Caco-2 (cell line): Measurements from ENCODE around the gene SINHCAF. TPM values are rescaled to one million over a fixed set of nuclear protein-coding genes. Genes with fewer than 3 reads are reported as not detected.

ENCODE experiments used
- BruUV-seq: library from RNA; stranded (reverse); fragments of 400-500 nt; replicated peaks from 2 replicates; lab custom pipeline; 2021; lab: Mats Ljungman, UMichigan
- CTCF ChIA-PET: fragments of 300-600 bp; sonication (Branson Sonifier 250); formaldehyde crosslinking; loops from one replicate; lab custom pipeline; 2022; ENCODE audit warnings: antibody characterized with exemption; lab: Charles Lee
- POLR2A ChIA-PET: fragments of 300-600 bp; sonication (Branson Sonifier 250); formaldehyde crosslinking; loops from one replicate; lab custom pipeline; 2022; ENCODE audit warnings: antibody characterized with exemption; lab: Charles Lee
- DNase-seq, 2 experiments: peaks; one replicate each; pipeline versions ENCODE4 v3.0.0 to v3.0.0-alpha.2; 2020 to 2022
- H3K27me3 ChIP-seq: replicated peaks from 2 replicates; pipeline ENCODE4 v1.6.0; 2011; ENCODE audit warnings: low read length; ENCODE audit not compliant: control insufficient read depth, insufficient read depth
- H3K36me3 ChIP-seq: 2 replicates; pipeline ENCODE4 v1.5.1; 2011; ENCODE audit warnings: low read length; ENCODE audit not compliant: control insufficient read depth, insufficient read depth
- H3K4me1 ChIP-seq: fragments of 250-450 bp; sonication (Bioruptor Pico); 2 replicates; pipeline ENCODE4 v1.5.1; 2020; ENCODE audit warnings: mild to moderate bottlenecking
- H3K4me3 ChIP-seq: 2 replicates; pipeline ENCODE4 v1.5.1; 2011; ENCODE audit warnings: low read depth, mild to moderate bottlenecking, control low read depth, low read length
- H3K9me3 ChIP-seq: fragments of 250-450 bp; sonication (Bioruptor Pico); 2 replicates; pipeline ENCODE4 v1.5.1; 2020; ENCODE audit warnings: mild to moderate bottlenecking, moderate library complexity
- H3K27ac Mint-ChIP-seq: one replicate; pipeline ENCODE4 v1.8.0; 2022; ENCODE audit warnings: mixed read lengths; ENCODE audit not compliant: unreplicated experiment
- H3K27me3 Mint-ChIP-seq: one replicate; pipeline ENCODE4 v1.8.0; 2022; ENCODE audit warnings: mixed read lengths; ENCODE audit not compliant: insufficient read depth, unreplicated experiment
- H3K36me3 Mint-ChIP-seq: one replicate; pipeline ENCODE4 v1.8.0; 2022; ENCODE audit warnings: mild to moderate bottlenecking, mixed read lengths; ENCODE audit not compliant: insufficient read depth, unreplicated experiment
- H3K4me1 Mint-ChIP-seq: one replicate; pipeline ENCODE4 v1.8.0; 2022; ENCODE audit warnings: low read depth, mixed read lengths; ENCODE audit not compliant: unreplicated experiment
- H3K4me3 Mint-ChIP-seq: one replicate; pipeline ENCODE4 v1.8.0; 2022; ENCODE audit warnings: mild to moderate bottlenecking, moderate library complexity, mixed read lengths; ENCODE audit not compliant: unreplicated experiment
- H3K9me3 Mint-ChIP-seq: one replicate; pipeline ENCODE4 v1.8.0; 2022; ENCODE audit warnings: mixed read lengths; ENCODE audit not compliant: unreplicated experiment
- intact Hi-C: fragments of 100-400 bp; cut with micrococcal nuclease; formaldehyde crosslinking; loops from one replicate; pipeline ENCODE4 v1.10.0; 2022; ENCODE audit not compliant: unreplicated experiment
- total RNA-seq: library from RNA; stranded (reverse); gene quantifications from 2 replicates; pipeline ENCODE4 v1.2.3, GENCODE V29; 2022
- TF ChIP-seq, protein P1 (sequence below), 2 experiments: fragments of 200-600 bp in 1 of 2; IDR thresholded peaks; 1 replicate in 1 of 2; 2 replicates in 1 of 2; pipeline versions ENCODE4 v1.5.1 to v1.8.0; 2011 to 2022; ENCODE audit warnings: antibody characterized with exemption in 1 of 2, control low read depth in 1 of 2, inconsistent platforms in 1 of 2, low read depth in 1 of 2, low read length in 1 of 2, mild to moderate bottlenecking in 1 of 2, moderate library complexity in 1 of 2; ENCODE audit not compliant: insufficient read depth in 1 of 2, severe bottlenecking in 1 of 2, unreplicated experiment in 1 of 2

Gene SINHCAF
- total RNA-seq, 1 experiment from 2014 or later: 319 TPM

DNA sequence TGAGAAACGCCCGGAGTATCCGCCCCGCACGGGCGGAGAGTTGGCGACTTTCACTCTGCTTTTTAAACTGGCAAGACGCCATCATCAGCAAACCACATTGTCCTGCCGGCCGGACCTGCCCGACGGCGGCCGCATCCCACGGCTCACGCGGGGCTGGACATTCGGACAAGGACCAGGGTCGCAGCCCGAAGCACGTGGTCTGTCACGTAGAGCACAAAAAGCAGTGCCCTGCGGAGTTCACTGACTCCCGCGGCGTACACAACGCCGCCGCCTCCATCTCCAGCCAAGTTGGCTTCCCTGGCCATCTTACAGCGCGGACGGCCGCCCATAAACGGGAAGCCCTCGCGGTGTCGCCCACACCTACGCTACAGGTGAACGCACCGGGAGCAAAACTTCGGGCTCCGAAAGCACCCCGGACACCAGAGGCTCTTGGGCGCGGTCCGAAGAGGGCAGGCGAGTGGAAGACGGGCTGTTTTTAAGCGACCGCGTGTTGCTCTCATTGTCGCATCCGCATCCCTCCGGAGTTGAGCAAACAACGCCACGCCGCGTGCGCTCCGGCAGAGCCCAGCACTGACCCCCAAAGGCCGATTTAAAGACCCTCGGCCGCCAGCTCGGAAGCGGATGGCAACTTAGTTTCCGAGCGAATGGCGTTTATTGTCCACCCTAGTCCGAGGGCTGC, 966 bp downstream of the SINHCAF start:
- Mint-ChIP-seq H3K9me3 (no peaks in the 10 kb centered on the region), H3K27me3 (no peaks in the 10 kb centered on the region), H3K4me3 (peak overlapping the region; percentile 98), H3K4me1 (peaks cover 26% of the 10 kb centered on the region), H3K36me3 (peaks cover 37% of the 10 kb centered on the region), H3K27ac (peak overlapping the region; percentile 99)
- Histone ChIP-seq H3K9me3 (no peaks in the 10 kb centered on the region), H3K27me3 (no peaks in the 10 kb centered on the region), H3K4me1 (peaks cover 38% of the 10 kb centered on the region), H3K36me3 (peaks cover 1% of the 10 kb centered on the region; the same call in 1 of the 2 replicates), H3K4me3 (peak overlapping the region; percentile 99)
- ChIA-PET POLR2A (interaction anchor here (0.8 to 5.2 kb wide), 2 partner anchors 38 to 45 kb away, joined by 3 to 145 read pairs; no protein-coding TSS in a partner anchor), CTCF (no interaction called here)
- no TSS peak for BruUV-seq
- peak; percentile 68 to 73 for DNase-seq
- TF ChIP-seq, protein P1, sequence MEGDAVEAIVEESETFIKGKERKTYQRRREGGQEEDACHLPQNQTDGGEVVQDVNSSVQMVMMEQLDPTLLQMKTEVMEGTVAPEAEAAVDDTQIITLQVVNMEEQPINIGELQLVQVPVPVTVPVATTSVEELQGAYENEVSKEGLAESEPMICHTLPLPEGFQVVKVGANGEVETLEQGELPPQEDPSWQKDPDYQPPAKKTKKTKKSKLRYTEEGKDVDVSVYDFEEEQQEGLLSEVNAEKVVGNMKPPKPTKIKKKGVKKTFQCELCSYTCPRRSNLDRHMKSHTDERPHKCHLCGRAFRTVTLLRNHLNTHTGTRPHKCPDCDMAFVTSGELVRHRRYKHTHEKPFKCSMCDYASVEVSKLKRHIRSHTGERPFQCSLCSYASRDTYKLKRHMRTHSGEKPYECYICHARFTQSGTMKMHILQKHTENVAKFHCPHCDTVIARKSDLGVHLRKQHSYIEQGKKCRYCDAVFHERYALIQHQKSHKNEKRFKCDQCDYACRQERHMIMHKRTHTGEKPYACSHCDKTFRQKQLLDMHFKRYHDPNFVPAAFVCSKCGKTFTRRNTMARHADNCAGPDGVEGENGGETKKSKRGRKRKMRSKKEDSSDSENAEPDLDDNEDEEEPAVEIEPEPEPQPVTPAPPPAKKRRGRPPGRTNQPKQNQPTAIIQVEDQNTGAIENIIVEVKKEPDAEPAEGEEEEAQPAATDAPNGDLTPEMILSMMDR (IDR thresholded peaks at IDR 0.05; ENCODE audit: insufficient read depth in 1 of 2, low read depth in 1 of 2, low read length in 1 of 2, severe bottlenecking in 1 of 2, unreplicated experiment in 1 of 2): no peak
- intact Hi-C loops: loop anchor here (1.0 to 5.0 kb wide), 3 partner anchors 10 to 312 kb away; partner anchors contain the start of gene DENND5B

DNA sequence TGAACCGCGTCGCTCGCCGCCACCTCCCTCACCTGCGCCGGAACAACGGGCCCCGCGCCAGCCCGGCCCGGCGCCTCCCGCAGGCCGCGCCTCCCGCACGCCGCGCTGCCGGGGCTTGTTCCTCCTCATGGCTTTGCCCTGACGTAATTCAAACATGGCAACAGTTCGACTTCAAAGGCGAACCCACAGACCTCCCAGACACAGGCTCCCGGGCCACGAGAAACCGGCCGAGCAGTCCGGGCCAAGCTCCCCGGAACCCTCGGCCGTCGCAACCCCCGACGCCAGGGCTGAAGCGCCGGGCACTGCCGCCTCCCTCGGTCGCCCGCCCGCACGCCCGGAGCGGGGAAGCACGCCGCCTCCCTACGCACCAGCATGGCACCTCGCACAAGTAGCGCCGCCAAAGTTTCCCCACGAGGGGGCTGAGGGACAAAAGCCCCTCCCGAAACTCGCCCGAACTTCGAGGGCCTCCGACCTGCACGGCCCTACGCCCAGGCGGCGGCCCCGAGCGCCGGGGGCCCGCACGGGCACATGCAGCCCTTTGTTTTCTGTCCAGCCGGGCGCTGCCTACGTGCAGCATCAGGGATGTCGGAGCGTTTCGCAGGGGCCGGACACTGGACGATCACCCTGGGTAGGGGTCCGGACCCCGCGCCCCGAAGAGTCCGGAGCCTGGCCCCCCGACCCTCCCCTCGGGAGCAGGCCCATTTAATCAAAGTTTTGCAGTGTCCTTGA, 1.7 kb downstream of the SINHCAF start:
- peak overlapping the region; percentile 98 for H3K4me3 Mint-ChIP-seq
- BruUV-seq: TSS peak; percentile 54
- intact Hi-C loops: loop anchor here (1.0 to 2.0 kb wide), 2 partner anchors 9 to 267 kb away; partner anchors contain the start of gene DENND5B

More for the DNA sequence above, 1.7 kb downstream of the SINHCAF start:
- no peaks in the 10 kb centered on the region for H3K27me3 ChIP-seq
- H3K9me3 ChIP-seq: no peaks in the 10 kb centered on the region
- Mint-ChIP-seq H3K4me1 (peaks cover 33% of the 10 kb centered on the region), H3K36me3 (peaks cover 37% of the 10 kb centered on the region), H3K9me3 (no peaks in the 10 kb centered on the region), H3K27ac (peak overlapping the region; percentile 99), H3K27me3 (no peaks in the 10 kb centered on the region)
- ChIA-PET CTCF (interaction anchor here (0.7 kb wide), 1 partner anchor 74 kb away, joined by 7 read pairs; no protein-coding TSS in a partner anchor), POLR2A (interaction anchor here (5.2 kb wide), 1 partner anchor 46 kb away, joined by 145 read pairs; no protein-coding TSS in a partner anchor)
- peak overlapping the region; percentile 99 for H3K4me3 ChIP-seq
- H3K36me3 ChIP-seq: peaks cover 1% of the 10 kb centered on the region; the same call in 1 of the 2 replicates
- TF ChIP-seq, protein P1 (IDR thresholded peaks at IDR 0.05; ENCODE audit: insufficient read depth in 1 of 2, low read depth in 1 of 2, low read length in 1 of 2, severe bottlenecking in 1 of 2, unreplicated experiment in 1 of 2): peak; percentile 34 to 41
- peaks cover 45% of the 10 kb centered on the region for H3K4me1 ChIP-seq
- peak; percentile 88 to 91 for DNase-seq
